Medulla oblongata (tissue), 1 donor: ENCODE data around the gene TIMM17A.
"Not testable (repeated sequence)": the region's sequence is repeated elsewhere in the genome, so short reads cannot be mapped to it uniquely, and the experiment has no call there.

ENCODE experiments used
- DNase-seq: peaks from one replicate; pipeline ENCODE4 v3.0.0-alpha.2; 2015; ENCODE audit errors: extremely low spot score

Gene TIMM17A

DNA sequence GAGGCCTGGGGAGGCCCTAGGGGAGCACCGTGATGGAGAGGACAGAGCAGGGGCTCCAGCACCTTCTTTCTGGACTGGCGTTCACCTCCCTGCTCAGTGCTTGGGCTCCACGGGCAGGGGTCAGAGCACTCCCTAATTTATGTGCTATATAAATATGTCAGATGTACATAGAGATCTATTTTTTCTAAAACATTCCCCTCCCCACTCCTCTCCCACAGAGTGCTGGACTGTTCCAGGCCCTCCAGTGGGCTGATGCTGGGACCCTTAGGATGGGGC is 60.3 kb downstream of the TIMM17A start:
- no peak for DNase-seq

DNA sequence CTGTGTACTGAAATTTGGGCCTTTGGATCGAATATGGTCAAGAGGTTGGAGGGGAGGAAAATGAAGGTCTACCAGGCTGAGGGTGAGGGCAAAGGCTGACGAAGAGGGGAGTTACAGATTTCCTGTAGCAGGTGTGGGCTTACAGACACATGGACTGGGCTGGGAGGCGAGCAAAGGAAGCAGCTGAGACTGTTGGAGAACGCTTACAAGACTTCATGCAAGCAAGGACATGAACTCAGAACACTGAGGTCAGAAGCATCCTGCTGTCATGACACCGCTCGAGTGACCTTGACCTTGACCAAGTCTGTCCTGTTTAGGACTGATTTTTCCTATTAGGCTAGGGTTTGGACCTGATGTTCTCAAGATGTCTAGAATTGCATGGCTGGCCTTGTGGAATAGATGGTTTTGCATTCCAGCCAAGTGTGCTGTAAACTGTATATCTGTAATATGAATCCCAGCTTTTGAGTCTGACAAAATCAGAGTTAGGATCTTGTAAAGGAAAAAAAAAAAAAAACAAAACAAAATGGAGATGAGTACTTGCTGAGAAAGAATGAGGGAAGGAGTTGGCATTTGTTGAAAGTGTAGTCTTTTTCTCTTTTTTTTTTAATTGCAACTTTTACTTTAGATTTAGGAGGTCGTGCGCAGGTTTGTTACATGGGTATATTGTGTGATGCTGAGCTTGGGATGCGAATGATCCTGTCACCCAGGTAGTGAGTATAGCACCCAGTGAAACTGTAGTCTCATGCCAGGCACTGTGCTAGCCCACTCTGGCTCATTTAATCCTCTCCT is 60.9 kb downstream of the TIMM17A start:
- no peak for DNase-seq

DNA sequence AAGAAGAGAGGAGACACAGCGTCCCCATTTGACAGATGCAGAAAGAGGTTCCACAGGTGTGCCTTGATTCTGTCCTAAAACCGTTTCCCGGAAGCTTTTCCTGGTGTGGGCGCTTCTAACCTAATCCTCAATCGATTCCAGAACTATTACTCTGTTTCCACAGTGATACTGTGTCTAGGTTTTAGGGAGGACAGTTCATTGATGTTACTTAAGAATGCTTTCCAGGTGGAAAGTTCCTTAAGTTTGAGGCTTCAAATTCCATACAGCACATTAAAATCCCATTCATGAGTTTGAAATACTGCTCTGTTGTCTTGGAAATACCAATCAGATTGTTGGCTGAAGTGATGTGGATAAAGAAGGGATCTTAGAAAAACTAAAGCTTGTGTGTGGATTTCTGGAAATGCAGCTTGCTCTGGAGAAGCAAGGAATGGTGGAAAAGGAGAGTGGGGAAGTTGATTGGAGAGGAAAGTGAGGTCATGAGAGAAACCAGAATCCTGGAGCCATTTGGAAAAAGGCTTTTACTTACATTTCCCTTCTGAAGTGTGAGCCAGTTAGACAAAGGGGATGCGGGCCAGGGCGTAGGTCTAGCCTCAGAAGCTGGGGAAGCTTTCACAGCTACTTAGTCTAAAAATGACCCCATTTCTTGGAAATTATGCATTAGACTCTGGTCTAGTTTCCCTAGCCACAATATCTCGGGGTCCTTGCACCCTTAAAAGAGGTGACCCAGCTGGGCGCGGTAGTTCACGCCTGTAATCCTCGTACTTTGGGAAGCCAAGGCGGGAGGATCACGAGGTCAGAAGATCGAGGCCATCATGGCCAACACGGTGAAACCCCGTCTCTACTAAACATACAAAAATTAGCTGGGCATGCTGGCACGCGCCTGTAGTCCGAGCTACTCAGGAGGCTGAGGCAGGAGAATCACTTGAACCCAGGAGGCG is 61.8 kb downstream of the TIMM17A start:
- no peak for DNase-seq

DNA sequence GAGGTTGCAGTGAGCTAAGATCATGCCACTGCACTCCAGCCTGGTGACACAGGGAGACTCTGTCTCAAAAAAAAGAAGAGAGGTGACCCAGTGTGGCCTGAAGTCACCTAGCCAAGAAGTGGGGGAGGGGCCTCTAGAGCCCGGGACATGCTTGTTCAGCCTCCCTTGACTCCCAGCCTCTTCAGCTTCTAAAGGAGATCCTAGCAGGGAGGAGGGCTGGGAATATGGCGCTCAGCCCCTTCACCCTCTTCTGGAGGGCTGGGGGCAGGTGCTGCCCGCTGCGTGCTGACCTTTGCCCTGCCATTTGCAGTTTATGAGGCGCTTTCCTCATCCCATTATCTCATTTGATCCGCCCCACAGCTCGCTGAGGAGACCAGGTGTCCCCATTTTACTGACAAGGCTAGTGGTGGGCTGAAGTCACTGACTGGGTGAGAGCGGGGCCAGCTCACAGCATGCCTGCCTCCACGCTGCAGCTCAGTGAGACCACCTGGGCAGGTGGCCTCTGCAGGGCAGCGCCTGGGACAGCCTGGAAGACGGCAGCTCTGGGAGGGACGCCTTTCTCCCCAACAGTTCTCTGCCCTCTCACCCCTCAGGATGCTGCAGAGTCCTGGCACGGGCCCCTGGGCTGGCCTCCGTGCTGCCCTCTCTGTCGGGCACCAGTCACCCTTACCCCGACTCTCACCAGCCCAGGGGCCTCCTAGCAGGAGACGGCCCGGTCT is 62.6 kb downstream of the TIMM17A start:
- no peak for DNase-seq

DNA sequence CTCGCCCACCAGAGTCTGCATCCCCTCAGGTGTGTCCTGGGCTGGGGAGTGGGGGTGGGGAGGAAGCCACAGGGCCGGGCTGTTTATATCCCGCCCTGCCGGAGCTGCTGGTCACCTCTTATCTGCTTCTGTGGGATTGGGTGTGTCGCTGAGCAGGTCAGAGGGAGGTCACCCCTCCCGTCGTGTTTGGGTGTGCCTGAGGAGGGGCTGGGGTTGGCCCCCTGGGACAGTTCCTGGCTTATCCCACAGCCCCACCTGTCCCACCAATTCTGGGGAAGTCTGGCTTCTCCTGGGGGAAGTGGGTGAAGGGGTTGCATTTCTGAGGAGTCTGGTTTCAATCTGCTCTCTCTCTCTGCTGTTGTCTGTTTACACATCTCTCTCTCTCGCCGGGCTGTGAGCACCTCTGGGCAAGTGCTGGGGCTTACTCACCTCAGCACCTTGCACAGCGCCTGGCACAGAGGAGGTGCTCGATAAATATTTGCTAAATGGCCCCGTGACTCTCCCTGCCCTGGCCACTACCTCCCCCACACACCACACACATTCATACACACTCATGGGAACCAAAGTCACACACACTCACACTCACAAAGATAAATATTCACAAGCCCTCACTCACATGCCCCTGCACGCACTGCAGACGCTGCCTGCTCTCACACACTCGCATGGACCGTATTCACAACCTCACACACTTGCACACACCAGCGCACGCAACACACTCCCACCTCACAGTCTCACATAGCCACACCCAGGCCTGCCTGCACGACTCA is 63.3 kb downstream of the TIMM17A start:
- no peak for DNase-seq

DNA sequence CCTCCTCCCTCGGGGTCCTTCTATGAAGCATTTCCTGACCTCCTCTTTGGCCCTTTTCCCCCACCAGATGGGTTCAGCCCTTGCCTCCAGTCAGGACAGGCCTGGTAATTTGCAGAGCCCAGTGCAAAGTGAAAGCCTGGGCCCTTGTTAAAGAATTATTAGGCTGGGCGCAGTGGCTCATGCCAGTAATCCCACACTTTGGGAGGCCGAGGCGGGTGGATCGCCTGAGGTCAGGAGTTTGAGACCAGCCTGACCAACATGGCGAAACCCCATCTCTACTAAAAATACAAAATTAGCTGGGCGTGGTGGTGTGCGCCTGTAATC is 63.9 kb downstream of the TIMM17A start:
- not testable (repeated sequence) for DNase-seq
